Measurements from ENCODE around the gene FAP.
A peak's percentile ranks its signal among the peaks of the same experiment; 100 is the strongest.

The FAP gene

DNA sequence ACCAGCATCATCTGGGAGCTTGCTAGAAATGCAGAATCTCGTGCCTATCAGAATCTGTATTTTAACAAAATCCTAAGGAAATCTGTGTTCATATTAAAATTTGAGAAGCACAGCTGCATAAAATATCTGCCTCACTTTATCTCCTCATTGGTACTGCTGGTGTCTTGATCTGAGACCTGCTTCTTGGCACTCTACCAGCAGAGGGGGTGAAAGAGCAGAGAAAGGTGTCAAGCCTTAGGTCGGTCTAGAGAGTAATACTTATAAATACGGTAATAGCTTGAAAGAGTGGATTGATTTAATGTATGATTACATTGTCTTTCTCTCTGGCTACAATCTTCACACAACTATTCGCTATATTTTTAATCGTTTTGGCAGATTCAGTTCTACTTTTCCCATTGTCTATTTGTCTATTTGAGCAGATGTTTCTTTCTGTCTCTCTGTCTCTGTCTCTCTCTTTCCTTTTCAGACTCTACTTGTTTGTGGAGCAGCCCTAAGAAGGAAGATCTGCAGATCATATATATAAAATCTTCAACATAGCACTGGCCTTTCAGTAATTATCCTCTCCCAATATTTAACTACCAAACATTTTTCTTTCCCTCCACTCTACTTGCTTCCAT, 89.5 kb downstream of the FAP start:
- H3K4me3 ChIP-seq (ENCODE audit: control insufficient read depth, low read depth, low read length) = no peak overlapping the region
- TF ChIP-seq, protein P1, sequence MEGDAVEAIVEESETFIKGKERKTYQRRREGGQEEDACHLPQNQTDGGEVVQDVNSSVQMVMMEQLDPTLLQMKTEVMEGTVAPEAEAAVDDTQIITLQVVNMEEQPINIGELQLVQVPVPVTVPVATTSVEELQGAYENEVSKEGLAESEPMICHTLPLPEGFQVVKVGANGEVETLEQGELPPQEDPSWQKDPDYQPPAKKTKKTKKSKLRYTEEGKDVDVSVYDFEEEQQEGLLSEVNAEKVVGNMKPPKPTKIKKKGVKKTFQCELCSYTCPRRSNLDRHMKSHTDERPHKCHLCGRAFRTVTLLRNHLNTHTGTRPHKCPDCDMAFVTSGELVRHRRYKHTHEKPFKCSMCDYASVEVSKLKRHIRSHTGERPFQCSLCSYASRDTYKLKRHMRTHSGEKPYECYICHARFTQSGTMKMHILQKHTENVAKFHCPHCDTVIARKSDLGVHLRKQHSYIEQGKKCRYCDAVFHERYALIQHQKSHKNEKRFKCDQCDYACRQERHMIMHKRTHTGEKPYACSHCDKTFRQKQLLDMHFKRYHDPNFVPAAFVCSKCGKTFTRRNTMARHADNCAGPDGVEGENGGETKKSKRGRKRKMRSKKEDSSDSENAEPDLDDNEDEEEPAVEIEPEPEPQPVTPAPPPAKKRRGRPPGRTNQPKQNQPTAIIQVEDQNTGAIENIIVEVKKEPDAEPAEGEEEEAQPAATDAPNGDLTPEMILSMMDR (conservative IDR thresholded peaks at IDR 0.05; ENCODE audit: control insufficient read depth, insufficient read depth, low read depth, low read length) = peak; percentile 73
- DNase-seq (ENCODE audit: low read depth) = peak; percentile 65

DNA sequence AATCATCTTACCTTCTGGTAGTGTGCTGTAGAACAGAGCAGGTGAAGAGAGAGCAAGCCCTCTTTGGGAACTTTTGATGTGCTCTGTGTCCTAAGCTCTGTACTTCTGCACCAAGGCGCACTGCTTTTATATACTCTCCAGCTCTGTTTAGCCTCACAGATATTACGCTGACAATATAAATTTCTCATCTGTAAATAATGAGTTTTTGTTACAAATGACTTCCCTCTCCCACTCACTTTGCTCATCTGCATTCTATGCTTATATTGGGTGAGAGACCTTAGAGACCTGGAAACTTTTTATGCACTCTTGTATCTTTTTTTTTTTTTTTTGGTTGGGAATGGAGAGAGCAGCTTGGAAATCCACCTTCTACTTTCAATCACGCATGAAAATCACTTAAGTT, 91.1 kb downstream of the FAP start, which contains the start of gene GCG:
Gene GCG, minus strand, starts transcription at position 101 of the 400 bp plus-strand sequence. CDS start 3,069 bp downstream, outside the sequence.
- H3K4me3 ChIP-seq (ENCODE audit: control insufficient read depth, low read depth, low read length) = no peak within 1 kb of the TSS
- TF ChIP-seq, protein P1 (conservative IDR thresholded peaks at IDR 0.05; ENCODE audit: control insufficient read depth, insufficient read depth, low read depth, low read length) = no peak
- DNase-seq (ENCODE audit: low read depth) = no peak

DNA sequence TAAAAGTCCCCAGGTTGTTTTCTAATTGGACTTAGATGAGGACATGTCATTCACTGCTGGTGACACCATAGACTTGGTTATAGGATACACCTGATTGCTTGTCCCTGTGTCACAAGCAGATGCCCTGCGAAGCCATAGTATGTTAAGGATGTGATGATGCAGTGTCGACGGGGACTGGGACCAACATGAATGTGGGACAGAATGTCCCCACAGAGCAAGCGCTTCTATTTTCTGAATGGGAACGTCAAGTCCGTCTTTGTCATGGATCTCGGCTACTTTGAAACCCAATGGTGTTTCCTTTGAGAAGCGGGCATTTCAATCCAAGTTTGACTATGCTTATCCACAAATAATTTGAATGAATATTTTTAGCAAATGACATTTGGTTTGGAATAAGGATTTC, 93.3 kb downstream of the FAP start:
- no peak for DNase-seq (ENCODE audit: low read depth)
- no peak overlapping the region for H3K4me3 ChIP-seq (ENCODE audit: control insufficient read depth, low read depth, low read length)
- TF ChIP-seq, protein P1 (conservative IDR thresholded peaks at IDR 0.05; ENCODE audit: control insufficient read depth, insufficient read depth, low read depth, low read length) = no peak

DNA sequence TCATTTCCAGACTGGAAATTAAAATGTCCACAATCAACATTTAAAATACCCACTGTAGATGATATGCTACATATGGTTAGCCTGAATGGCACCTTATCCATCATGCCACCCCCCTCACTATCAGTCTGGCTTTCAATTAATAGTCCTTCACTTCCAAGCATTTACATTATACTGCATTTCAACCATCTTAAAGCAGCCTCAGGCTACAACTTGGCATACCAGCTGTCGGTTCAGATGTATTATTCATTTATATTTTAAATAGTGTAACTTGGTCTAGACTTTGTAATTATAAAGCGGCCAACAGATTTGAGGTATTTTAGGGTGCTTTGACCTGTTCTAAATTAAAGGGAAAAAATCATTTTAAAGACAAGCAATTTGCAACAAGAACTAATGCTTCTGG, 93.8 kb downstream of the FAP start:
- DNase-seq (ENCODE audit: low read depth) = no peak
- TF ChIP-seq, protein P1 (conservative IDR thresholded peaks at IDR 0.05; ENCODE audit: control insufficient read depth, insufficient read depth, low read depth, low read length) = no peak
- H3K4me3 ChIP-seq (ENCODE audit: control insufficient read depth, low read depth, low read length) = no peak overlapping the region

DNA sequence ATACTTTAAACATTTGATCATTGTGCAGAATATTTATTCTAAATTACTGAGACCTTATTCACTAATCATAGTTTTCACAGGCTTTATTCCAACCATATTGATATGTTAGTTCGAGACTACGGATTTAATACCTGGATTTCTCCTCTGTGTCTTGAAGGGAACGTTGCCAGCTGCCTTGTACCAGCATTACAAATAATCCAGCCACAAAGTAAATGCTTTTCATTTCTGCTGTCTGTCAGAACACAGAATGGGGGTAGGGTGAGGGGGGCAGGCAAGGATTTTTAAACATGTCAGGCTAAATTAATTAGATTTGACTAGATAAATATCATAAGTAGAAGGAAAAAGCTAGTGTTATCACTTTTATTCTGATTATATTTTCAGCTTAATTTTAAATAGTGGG, 94.3 kb downstream of the FAP start:
- no peak overlapping the region for H3K4me3 ChIP-seq (ENCODE audit: control insufficient read depth, low read depth, low read length)
- TF ChIP-seq, protein P1 (conservative IDR thresholded peaks at IDR 0.05; ENCODE audit: control insufficient read depth, insufficient read depth, low read depth, low read length) = no peak
- DNase-seq (ENCODE audit: low read depth) = no peak

DNA sequence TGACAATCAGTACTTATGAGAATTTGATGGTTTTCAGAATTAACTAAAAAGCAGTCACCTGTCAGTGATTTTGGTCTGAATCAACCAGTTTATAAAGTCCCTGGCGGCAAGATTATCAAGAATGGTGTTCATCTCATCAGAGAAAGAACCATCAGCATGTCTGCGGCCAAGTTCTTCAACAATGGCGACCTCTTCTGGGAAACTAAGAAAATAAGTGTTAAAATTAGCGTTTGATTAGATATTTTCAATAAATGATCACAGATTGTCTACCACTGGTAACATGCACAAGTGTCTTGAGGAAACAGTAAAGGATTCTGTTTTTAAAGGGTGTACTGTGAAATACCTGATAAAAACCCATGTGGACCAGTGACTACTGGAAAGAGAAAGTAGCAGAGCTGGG, 99.3 kb downstream of the FAP start:
- no peak for DNase-seq (ENCODE audit: low read depth)
- TF ChIP-seq, protein P1 (conservative IDR thresholded peaks at IDR 0.05; ENCODE audit: control insufficient read depth, insufficient read depth, low read depth, low read length) = no peak
- H3K4me3 ChIP-seq (ENCODE audit: control insufficient read depth, low read depth, low read length) = no peak overlapping the region

DNA sequence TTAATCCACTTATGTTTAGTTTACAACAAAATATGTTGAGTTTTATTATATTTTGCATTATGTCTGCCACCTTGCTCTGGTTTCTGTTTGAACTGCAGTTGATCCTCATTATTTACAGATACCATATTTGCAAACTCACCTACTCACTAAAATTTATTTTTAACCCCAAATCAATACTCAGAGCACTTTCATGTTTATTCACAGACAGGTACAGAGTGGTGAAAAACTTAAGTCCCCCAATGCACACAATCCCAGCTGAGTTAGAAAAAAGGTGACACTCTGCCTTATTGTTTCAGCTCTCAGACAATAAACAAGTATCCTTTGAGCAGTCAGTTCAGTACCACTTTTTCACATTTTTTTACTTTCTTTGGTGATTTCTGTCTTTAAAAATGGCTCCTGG, 104.9 kb downstream of the FAP start:
- no peak for DNase-seq (ENCODE audit: low read depth)
- TF ChIP-seq, protein P1 (conservative IDR thresholded peaks at IDR 0.05; ENCODE audit: control insufficient read depth, insufficient read depth, low read depth, low read length) = no peak
- H3K4me3 ChIP-seq (ENCODE audit: control insufficient read depth, low read depth, low read length) = no peak overlapping the region
